C4-2B (cell line): Measurements from ENCODE around the gene MED22.

Experiments
- CTCF ChIP-seq: fragments of 450-650 bp; conservative IDR thresholded peaks from 2 replicates; pipeline ENCODE4 v1.5.1; 2017; ENCODE audit warnings: mild to moderate bottlenecking
- ZFX ChIP-seq: fragments of 450-650 bp; IDR thresholded peaks from 2 replicates; pipeline ENCODE4 v1.6.1; 2017

GRCh38 chr9:133294257-133294656, 53.7 kb downstream of the MED22 start:
- no peak for TF ChIP-seq CTCF
- no peak for TF ChIP-seq ZFX
